ENCODE data around the gene PRKN.

The PRKN gene

DNA sequence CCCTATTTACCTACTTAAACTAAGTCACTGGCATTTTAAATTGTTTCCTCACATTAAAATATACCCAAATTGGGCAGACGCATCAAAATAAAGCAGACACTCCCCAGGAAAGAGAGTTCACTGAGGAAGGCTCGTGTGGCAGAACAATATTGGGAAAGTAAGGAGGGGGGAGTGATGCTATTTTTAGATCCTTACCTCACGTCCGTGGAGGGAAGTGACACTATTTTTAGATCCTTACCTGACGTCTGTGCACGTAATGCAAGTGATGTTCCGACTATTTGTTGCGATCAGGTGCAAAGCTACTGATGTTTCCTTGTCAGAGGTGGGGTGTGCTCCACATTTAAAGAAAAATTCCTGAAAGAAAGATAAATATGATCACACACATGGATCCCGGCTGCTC is 754.5 kb downstream of the PRKN start:
- no peaks in the 10 kb centered on the region for H3K4me1 ChIP-seq (ENCODE audit: control insufficient read depth in 1 of 2, insufficient read depth in 2 of 2, low read length in 2 of 2)
- no peaks in the 10 kb centered on the region for H3K36me3 ChIP-seq (ENCODE audit: control insufficient read depth in 1 of 2, insufficient read depth in 2 of 2, low read length in 2 of 2)
- no peaks in the 10 kb centered on the region for H3K27me3 ChIP-seq (ENCODE audit: low read depth, low read length)
- H3K4me3 ChIP-seq (ENCODE audit: low read depth in 1 of 2, low read length in 2 of 2), result no peak overlapping the region
- H3K9me3 ChIP-seq (ENCODE audit: control insufficient read depth in 1 of 2, low read length in 2 of 2), result no peaks in the 10 kb centered on the region
- no peak overlapping the region for H3K27ac ChIP-seq (ENCODE audit: low read length)

DNA sequence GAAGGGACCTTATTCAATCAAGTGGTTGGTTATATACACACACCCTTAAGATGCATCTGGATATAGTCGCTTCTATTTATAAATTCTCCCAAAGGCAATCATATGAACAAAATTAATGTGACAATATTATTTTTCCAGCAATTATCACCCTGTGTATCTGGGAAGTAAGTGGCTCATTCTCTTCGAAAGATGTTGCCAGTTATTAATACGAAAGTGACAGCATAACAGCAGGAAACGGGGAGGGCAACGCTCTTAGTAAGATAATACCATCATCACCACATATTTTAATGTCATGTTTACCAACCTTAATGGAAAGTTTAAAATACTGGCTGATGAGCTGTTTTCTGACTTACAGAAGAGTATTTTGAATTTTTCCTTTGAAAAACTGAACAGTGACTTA is 756.5 kb downstream of the PRKN start:
- Histone ChIP-seq H3K36me3 (ENCODE audit: control insufficient read depth in 1 of 2, insufficient read depth in 2 of 2, low read length in 2 of 2) (no peaks in the 10 kb centered on the region), H3K27ac (ENCODE audit: low read length) (no peak overlapping the region), H3K27me3 (ENCODE audit: low read depth, low read length) (no peaks in the 10 kb centered on the region), H3K9me3 (ENCODE audit: control insufficient read depth in 1 of 2, low read length in 2 of 2) (no peaks in the 10 kb centered on the region), H3K4me3 (ENCODE audit: low read depth in 1 of 2, low read length in 2 of 2) (no peak overlapping the region), H3K4me1 (ENCODE audit: control insufficient read depth in 1 of 2, insufficient read depth in 2 of 2, low read length in 2 of 2) (no peaks in the 10 kb centered on the region)

DNA sequence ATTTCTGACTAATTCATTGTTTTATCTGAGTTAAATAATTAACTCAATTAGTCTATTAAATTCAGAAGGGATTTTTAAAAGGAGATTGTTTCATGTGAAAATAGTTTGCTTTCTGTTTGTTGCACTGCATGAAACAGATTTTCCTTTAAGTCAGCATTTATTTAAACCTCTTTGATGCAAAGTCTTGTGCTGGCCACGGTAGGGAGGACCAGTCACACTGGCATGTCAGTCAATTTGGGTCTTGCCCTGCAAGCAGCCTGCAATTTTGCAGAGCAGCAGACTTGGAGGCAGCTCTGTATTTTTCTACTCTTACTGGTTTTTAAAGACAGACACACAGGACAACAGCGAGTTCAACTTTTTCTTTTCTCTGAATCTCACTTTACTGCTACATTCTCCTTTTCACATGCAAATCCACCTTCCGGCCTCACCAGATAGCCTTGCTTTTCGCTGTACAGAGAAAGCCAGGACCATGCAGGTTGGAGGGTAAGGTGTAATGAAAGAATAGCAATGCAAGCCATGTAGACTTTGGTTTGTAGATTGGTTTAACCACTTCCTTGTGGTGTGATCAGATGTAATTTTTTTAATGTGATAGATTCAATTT is 763.8 kb downstream of the PRKN start:
- H3K36me3 ChIP-seq (ENCODE audit: control insufficient read depth in 1 of 2, insufficient read depth in 2 of 2, low read length in 2 of 2), result no peaks in the 10 kb centered on the region
- H3K27ac ChIP-seq (ENCODE audit: low read length), result no peak overlapping the region
- no peaks in the 10 kb centered on the region for H3K27me3 ChIP-seq (ENCODE audit: low read depth, low read length)
- H3K4me3 ChIP-seq (ENCODE audit: low read depth in 1 of 2, low read length in 2 of 2), result no peak overlapping the region
- no peaks in the 10 kb centered on the region for H3K4me1 ChIP-seq (ENCODE audit: control insufficient read depth in 1 of 2, insufficient read depth in 2 of 2, low read length in 2 of 2)
- H3K9me3 ChIP-seq (ENCODE audit: control insufficient read depth in 1 of 2, low read length in 2 of 2), result no peaks in the 10 kb centered on the region

DNA sequence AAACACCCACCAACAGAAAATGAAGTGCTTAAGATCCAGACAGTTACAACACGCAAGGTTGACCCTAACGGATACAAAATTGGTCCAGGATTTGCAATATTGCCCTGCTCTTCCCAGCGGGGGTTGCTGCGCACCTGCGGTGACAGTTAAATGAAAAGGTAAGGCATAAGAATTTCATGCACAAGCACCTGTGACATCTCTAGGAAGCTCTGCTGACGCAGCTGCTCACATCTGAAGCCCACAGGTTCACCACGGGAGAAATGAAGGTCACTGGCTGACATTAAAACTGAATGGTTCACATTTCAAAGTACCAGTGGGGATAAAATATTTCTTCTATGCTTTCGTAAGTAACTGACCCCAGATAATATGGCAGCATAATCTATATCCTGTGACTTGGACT is 764.4 kb downstream of the PRKN start:
- Histone ChIP-seq H3K36me3 (ENCODE audit: control insufficient read depth in 1 of 2, insufficient read depth in 2 of 2, low read length in 2 of 2) (no peaks in the 10 kb centered on the region), H3K27ac (ENCODE audit: low read length) (no peak overlapping the region), H3K4me3 (ENCODE audit: low read depth in 1 of 2, low read length in 2 of 2) (no peak overlapping the region), H3K27me3 (ENCODE audit: low read depth, low read length) (no peaks in the 10 kb centered on the region), H3K4me1 (ENCODE audit: control insufficient read depth in 1 of 2, insufficient read depth in 2 of 2, low read length in 2 of 2) (no peaks in the 10 kb centered on the region), H3K9me3 (ENCODE audit: control insufficient read depth in 1 of 2, low read length in 2 of 2) (no peaks in the 10 kb centered on the region)

DNA sequence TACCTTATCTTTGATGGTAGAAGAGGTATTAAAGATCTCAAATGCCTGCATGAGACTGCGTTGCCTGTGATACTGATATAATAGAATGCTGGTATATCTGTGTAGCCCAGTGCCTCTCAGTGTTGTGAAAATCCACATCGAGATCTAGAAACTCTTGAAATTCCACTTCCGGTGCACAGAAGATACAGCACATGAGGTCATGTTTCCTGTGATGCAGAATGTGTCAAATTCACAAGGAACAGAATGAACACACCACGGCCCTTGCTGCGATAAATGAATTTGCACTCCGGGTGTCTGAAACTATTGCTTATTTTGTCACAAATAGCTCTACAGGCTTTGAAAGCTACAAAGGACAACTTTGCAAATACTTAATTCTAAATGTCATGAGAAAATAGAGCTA is 765.8 kb downstream of the PRKN start:
- no peaks in the 10 kb centered on the region for H3K27me3 ChIP-seq (ENCODE audit: low read depth, low read length)
- H3K27ac ChIP-seq (ENCODE audit: low read length), result no peak overlapping the region
- H3K36me3 ChIP-seq (ENCODE audit: control insufficient read depth in 1 of 2, insufficient read depth in 2 of 2, low read length in 2 of 2), result no peaks in the 10 kb centered on the region
- no peaks in the 10 kb centered on the region for H3K4me1 ChIP-seq (ENCODE audit: control insufficient read depth in 1 of 2, insufficient read depth in 2 of 2, low read length in 2 of 2)
- H3K4me3 ChIP-seq (ENCODE audit: low read depth in 1 of 2, low read length in 2 of 2), result no peak overlapping the region
- no peaks in the 10 kb centered on the region for H3K9me3 ChIP-seq (ENCODE audit: control insufficient read depth in 1 of 2, low read length in 2 of 2)

DNA sequence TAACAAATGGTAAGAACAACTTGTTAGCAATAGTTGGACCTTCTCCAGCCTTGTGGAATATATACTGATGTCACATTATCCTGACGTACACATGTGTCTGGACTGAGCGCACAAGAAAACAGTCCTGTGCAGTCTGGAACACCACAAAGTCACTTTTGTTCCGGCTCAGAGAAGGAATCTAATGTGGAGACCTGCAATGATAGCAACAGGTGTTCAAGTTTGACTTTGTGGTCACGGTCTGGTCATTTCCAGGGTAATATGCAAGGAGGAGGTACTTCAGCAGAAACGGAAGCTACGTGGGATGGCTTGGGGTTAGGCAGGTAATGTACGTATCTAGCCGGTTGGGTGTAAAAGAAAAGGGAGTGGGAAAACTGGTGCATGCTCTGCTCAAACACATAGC is 766.5 kb downstream of the PRKN start:
- no peak overlapping the region for H3K27ac ChIP-seq (ENCODE audit: low read length)

DNA sequence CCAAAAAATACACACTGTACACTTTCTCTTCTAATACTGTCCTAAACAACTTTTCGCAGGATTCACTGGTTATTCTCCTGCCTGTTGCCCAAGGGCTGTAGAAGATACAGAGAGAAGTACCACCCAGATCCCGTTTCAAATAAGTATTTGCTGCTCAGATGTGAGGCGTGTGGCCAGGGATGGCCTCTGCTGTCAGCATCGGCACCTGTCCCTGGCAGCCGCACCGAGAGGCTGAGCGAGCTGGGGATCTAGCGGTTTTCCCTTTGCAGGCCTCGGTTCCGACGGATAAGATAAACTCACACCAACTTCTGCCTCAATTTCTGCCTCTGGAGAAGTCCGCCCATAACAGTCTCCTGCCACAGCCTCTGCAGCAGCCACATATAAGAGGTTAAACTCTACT is 768.5 kb downstream of the PRKN start:
- no peaks in the 10 kb centered on the region for H3K9me3 ChIP-seq (ENCODE audit: control insufficient read depth in 1 of 2, low read length in 2 of 2)
- no peaks in the 10 kb centered on the region for H3K27me3 ChIP-seq (ENCODE audit: low read depth, low read length)
- no peaks in the 10 kb centered on the region for H3K36me3 ChIP-seq (ENCODE audit: control insufficient read depth in 1 of 2, insufficient read depth in 2 of 2, low read length in 2 of 2)
- H3K4me3 ChIP-seq (ENCODE audit: low read depth in 1 of 2, low read length in 2 of 2), result no peak overlapping the region
- H3K4me1 ChIP-seq (ENCODE audit: control insufficient read depth in 1 of 2, insufficient read depth in 2 of 2, low read length in 2 of 2), result no peaks in the 10 kb centered on the region
- no peak overlapping the region for H3K27ac ChIP-seq (ENCODE audit: low read length)

More for the DNA sequence above, 766.5 kb downstream of the PRKN start:
- Histone ChIP-seq H3K36me3 (ENCODE audit: control insufficient read depth in 1 of 2, insufficient read depth in 2 of 2, low read length in 2 of 2) (no peaks in the 10 kb centered on the region), H3K4me1 (ENCODE audit: control insufficient read depth in 1 of 2, insufficient read depth in 2 of 2, low read length in 2 of 2) (no peaks in the 10 kb centered on the region), H3K27me3 (ENCODE audit: low read depth, low read length) (no peaks in the 10 kb centered on the region), H3K9me3 (ENCODE audit: control insufficient read depth in 1 of 2, low read length in 2 of 2) (no peaks in the 10 kb centered on the region), H3K4me3 (ENCODE audit: low read depth in 1 of 2, low read length in 2 of 2) (no peak overlapping the region)

DNA sequence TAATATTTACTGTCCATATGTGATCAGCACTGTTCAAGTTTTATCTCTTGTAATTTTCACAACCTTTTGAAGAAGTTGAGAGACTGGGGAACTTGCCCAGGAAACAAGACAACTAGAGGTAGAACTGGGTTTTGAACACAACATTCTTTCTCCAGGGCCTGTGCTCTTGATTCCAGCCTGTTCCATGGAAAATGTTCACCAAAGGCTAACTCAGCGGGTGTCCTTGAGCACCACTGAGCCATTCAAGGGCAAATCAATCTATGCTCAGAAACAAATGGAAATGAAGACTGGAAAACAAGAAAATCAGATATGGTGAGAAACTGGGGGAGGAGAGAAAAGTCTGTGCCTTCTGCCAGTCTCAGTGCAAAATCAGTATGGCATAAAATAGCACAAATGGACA is 771.5 kb downstream of the PRKN start:
- H3K27ac ChIP-seq (ENCODE audit: low read length), result no peak overlapping the region
- no peak overlapping the region for H3K4me3 ChIP-seq (ENCODE audit: low read depth in 1 of 2, low read length in 2 of 2)
- H3K4me1 ChIP-seq (ENCODE audit: control insufficient read depth in 1 of 2, insufficient read depth in 2 of 2, low read length in 2 of 2), result peaks cover 0 to 3% of the 10 kb centered on the region in 2 donors
- no peaks in the 10 kb centered on the region for H3K27me3 ChIP-seq (ENCODE audit: low read depth, low read length)
- H3K36me3 ChIP-seq (ENCODE audit: control insufficient read depth in 1 of 2, insufficient read depth in 2 of 2, low read length in 2 of 2), result no peaks in the 10 kb centered on the region
- no peaks in the 10 kb centered on the region for H3K9me3 ChIP-seq (ENCODE audit: control insufficient read depth in 1 of 2, low read length in 2 of 2)

DNA sequence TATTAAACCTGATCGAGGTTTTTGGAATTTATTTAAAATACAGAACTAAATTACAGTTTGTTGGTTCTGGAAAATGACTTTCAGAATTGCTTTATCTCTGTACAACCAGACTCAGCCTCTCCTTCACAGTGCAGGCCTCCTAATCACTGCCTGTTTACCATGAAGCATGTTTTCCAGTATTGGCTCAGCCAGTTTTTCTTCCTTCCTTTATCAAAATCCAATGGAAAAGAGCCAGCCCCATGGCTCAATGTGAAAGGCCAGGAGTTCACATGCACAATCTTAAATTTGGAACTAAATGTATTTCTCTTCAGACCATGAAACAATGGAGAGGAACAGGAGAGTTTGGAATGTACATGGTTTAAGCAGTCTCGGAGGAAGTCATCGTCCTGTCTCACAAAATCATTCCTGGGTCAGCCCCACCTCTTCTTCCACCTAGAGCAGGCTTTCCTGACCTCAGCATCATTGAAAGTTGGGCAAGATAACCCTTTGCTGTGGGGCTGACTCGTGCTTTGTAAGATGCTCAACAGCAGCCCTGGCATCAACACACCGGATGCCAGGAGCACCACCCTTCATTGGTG is 772.8 kb downstream of the PRKN start:
- no peak overlapping the region for H3K4me3 ChIP-seq (ENCODE audit: low read depth in 1 of 2, low read length in 2 of 2)
- H3K9me3 ChIP-seq (ENCODE audit: control insufficient read depth in 1 of 2, low read length in 2 of 2), result no peaks in the 10 kb centered on the region
- no peak overlapping the region for H3K27ac ChIP-seq (ENCODE audit: low read length)
- no peaks in the 10 kb centered on the region for H3K36me3 ChIP-seq (ENCODE audit: control insufficient read depth in 1 of 2, insufficient read depth in 2 of 2, low read length in 2 of 2)
- H3K27me3 ChIP-seq (ENCODE audit: low read depth, low read length), result no peaks in the 10 kb centered on the region
- peaks cover 0 to 6% of the 10 kb centered on the region in 2 donors for H3K4me1 ChIP-seq (ENCODE audit: control insufficient read depth in 1 of 2, insufficient read depth in 2 of 2, low read length in 2 of 2)

DNA sequence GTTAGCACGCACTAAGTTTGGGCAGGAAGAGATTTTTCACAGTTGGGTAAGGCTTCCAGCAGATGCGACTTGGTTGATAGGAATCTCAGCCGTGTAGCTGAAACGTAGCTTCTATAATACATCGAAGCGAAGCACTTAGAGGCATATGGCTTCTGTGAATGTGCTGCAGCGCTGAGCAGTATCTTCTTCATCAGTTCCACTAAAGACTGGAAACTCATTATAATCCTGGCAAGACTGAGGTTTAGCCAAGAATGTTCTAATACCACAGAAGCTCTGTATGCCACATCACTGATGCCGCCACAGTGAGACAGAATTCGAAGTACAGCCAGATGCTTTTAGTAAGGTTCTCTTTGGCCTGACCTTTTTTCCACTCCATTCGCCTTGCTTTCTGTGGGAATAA is 773.5 kb downstream of the PRKN start:
- no peak overlapping the region for H3K27ac ChIP-seq (ENCODE audit: low read length)
- H3K4me3 ChIP-seq (ENCODE audit: low read depth in 1 of 2, low read length in 2 of 2), result no peak overlapping the region
- H3K36me3 ChIP-seq (ENCODE audit: control insufficient read depth in 1 of 2, insufficient read depth in 2 of 2, low read length in 2 of 2), result no peaks in the 10 kb centered on the region
- H3K4me1 ChIP-seq (ENCODE audit: control insufficient read depth in 1 of 2, insufficient read depth in 2 of 2, low read length in 2 of 2), result peaks cover 0 to 6% of the 10 kb centered on the region in 2 donors
- H3K9me3 ChIP-seq (ENCODE audit: control insufficient read depth in 1 of 2, low read length in 2 of 2), result no peaks in the 10 kb centered on the region
- H3K27me3 ChIP-seq (ENCODE audit: low read depth, low read length), result no peaks in the 10 kb centered on the region

DNA sequence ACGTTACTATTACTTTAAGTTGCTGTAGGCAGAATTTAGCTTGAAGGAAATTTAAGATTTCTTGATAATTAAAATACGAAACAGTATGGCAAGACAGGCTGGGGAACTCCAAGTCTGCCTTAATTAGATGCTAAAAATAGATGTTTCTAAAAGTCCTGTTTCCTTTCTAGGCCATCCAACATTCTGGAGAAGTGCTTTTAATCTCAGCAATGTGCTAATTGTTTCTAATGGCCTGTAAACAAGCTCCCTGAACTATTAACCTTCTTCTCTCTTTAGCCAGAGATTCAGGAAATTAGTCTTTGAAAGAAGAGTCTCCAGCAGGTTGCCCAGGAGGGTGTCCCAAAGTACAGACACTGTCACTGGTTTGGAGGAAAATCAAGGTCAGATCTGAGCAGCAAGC is 776.4 kb downstream of the PRKN start:
- peaks cover 0 to 11% of the 10 kb centered on the region in 2 donors for H3K4me1 ChIP-seq (ENCODE audit: control insufficient read depth in 1 of 2, insufficient read depth in 2 of 2, low read length in 2 of 2)
- no peak overlapping the region for H3K27ac ChIP-seq (ENCODE audit: low read length)
- H3K27me3 ChIP-seq (ENCODE audit: low read depth, low read length), result no peaks in the 10 kb centered on the region
- no peak overlapping the region for H3K4me3 ChIP-seq (ENCODE audit: low read depth in 1 of 2, low read length in 2 of 2)
- H3K9me3 ChIP-seq (ENCODE audit: control insufficient read depth in 1 of 2, low read length in 2 of 2), result no peaks in the 10 kb centered on the region
- no peaks in the 10 kb centered on the region for H3K36me3 ChIP-seq (ENCODE audit: control insufficient read depth in 1 of 2, insufficient read depth in 2 of 2, low read length in 2 of 2)

DNA sequence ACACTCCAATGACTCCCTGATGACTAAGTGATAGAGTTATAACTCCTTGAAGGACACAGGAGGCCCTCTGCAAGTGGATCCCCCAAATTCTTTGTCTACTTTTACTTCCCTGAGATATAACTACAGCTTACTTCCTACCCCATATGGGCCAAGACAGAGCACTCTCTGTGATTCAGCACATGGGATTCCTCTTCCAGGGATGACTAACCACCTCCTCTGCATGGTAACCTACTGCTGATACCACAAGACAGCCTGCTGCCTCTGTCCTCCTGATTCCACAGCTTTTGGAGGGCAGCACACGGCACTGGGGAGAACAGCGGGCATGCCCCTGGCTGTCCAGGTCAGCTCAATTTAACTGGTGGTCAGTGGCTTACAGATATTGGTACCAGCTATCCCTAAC is 778.0 kb downstream of the PRKN start:
- Histone ChIP-seq H3K36me3 (ENCODE audit: control insufficient read depth in 1 of 2, insufficient read depth in 2 of 2, low read length in 2 of 2) (no peaks in the 10 kb centered on the region), H3K27me3 (ENCODE audit: low read depth, low read length) (no peaks in the 10 kb centered on the region), H3K27ac (ENCODE audit: low read length) (no peak overlapping the region), H3K9me3 (ENCODE audit: control insufficient read depth in 1 of 2, low read length in 2 of 2) (no peaks in the 10 kb centered on the region), H3K4me3 (ENCODE audit: low read depth in 1 of 2, low read length in 2 of 2) (no peak overlapping the region), H3K4me1 (ENCODE audit: control insufficient read depth in 1 of 2, insufficient read depth in 2 of 2, low read length in 2 of 2) (peaks cover 0 to 11% of the 10 kb centered on the region in 2 donors)
